ENCODE data around the gene COL4A6. TPM values are rescaled to one million over a fixed set of nuclear protein-coding genes. Genes with fewer than 3 reads are reported as not detected.

The COL4A6 gene
- total and polyA plus RNA-seq, 2 of the 8 experiments (the other 6 are each of a cell fraction or from before 2014, with no cell fraction given), result 5.9 to 11.8 TPM

DNA sequence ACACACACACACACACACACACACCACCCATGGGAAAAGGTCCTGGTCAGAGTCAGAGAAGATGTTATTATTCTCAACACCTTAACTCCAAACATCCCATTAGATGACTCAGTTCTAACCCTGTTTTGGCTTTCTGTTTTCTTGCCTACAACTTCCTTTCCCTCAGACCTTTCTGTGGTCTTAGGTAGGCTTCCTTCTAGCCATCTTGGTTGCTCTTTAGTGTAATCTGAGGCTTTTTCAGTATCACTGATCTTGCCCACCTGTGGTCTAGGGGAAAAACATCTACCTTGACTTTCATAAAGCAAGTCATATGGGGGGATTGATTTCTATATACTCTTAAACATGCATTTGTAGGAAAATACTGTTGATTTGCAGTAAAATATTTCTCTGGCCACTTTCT is 289.7 kb downstream of the COL4A6 start (continued):
- TF ChIP-seq YY1 (IDR thresholded peaks at IDR 0.05; ENCODE audit: low read depth, low read length), result no peak
- no peak for TF ChIP-seq E2F6 (IDR thresholded peaks at IDR 0.05)
- TF ChIP-seq NANOG (IDR thresholded peaks at IDR 0.05; ENCODE audit: insufficient read depth, low read depth, low read length, poor library complexity, severe bottlenecking), result no peak
- no peak for TF ChIP-seq BRCA1 (IDR thresholded peaks at IDR 0.05; ENCODE audit: low read depth, low read length)
- no peak for TF ChIP-seq ATF2 (IDR thresholded peaks at IDR 0.05; ENCODE audit: low read length)
- no peak for TF ChIP-seq BACH1 (IDR thresholded peaks at IDR 0.05; ENCODE audit: low read length)
- no peak for TF ChIP-seq RNF2 (IDR thresholded peaks at IDR 0.05; ENCODE audit: borderline replicate concordance, low read depth, low read length, missing control alignments, poor library complexity, severe bottlenecking)
- TF ChIP-seq HDAC2 (IDR thresholded peaks at IDR 0.05; ENCODE audit: borderline replicate concordance in 1 of 2, low read depth in 2 of 2, low read length in 2 of 2), result no peak
- no peak for TF ChIP-seq ZNF274 (IDR thresholded peaks at IDR 0.05; ENCODE audit: borderline replicate concordance, extremely low read depth, low read length)
- TF ChIP-seq ATF3 (IDR thresholded peaks at IDR 0.05; ENCODE audit: insufficient read depth, low read depth, low read length), result no peak

All from H1 (cell line).